WI38 (cell line): ENCODE data around the gene ANXA2.

Experiments used
- H3K4me3 ChIP-seq: 2 replicates; pipeline ENCODE4 v1.5.1; 2011; ENCODE audit warnings: low read depth, mild to moderate bottlenecking, control low read depth, low read length
- TF ChIP-seq, protein P1 (sequence below): IDR thresholded peaks from 2 replicates; pipeline ENCODE4 v1.5.1; 2012; ENCODE audit warnings: low read depth, mild to moderate bottlenecking, control low read depth, low read length

The ANXA2 gene

DNA sequence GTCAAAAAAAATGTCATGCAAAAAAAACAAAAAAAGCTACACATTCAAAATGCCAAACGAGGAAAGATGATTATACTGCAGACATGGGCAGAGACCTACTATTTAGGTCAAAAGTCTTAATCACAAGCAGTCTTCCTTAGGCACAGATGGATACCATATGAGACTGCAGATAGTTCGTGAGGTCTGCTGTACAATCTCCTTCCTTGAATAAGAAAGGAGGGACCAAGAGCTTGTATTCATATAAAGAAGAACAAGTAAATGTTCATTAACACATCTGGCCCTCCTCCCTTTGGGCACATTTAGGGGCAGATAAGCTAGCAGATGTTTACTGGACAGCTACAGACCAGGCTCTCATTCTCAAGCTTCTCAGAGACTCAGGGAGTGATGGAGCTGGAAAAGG, 45.3 kb downstream of the ANXA2 start:
- no peak overlapping the region for H3K4me3 ChIP-seq
- TF ChIP-seq, protein P1, sequence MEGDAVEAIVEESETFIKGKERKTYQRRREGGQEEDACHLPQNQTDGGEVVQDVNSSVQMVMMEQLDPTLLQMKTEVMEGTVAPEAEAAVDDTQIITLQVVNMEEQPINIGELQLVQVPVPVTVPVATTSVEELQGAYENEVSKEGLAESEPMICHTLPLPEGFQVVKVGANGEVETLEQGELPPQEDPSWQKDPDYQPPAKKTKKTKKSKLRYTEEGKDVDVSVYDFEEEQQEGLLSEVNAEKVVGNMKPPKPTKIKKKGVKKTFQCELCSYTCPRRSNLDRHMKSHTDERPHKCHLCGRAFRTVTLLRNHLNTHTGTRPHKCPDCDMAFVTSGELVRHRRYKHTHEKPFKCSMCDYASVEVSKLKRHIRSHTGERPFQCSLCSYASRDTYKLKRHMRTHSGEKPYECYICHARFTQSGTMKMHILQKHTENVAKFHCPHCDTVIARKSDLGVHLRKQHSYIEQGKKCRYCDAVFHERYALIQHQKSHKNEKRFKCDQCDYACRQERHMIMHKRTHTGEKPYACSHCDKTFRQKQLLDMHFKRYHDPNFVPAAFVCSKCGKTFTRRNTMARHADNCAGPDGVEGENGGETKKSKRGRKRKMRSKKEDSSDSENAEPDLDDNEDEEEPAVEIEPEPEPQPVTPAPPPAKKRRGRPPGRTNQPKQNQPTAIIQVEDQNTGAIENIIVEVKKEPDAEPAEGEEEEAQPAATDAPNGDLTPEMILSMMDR, result no peak

DNA sequence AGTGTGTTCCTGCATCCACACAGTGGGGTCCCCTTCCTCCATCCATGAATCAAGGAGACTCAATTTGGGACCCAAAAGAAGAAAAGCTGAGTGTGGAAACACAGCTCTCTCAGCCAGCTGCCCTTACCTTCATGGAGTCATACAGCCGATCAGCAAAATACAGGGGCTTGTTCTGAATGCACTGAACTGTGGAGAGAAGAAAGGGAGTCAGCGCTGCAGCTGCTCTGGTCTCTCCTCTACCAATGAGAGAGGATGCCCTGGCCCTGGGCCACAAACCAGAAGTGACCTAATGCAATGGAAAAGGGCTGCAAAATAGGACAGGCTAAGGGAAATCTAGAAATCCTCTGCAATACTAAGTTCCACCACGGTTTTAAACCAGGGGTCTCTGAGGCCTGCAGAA, 46.7 kb downstream of the ANXA2 start:
- no peak overlapping the region for H3K4me3 ChIP-seq
- TF ChIP-seq, protein P1, result no peak

DNA sequence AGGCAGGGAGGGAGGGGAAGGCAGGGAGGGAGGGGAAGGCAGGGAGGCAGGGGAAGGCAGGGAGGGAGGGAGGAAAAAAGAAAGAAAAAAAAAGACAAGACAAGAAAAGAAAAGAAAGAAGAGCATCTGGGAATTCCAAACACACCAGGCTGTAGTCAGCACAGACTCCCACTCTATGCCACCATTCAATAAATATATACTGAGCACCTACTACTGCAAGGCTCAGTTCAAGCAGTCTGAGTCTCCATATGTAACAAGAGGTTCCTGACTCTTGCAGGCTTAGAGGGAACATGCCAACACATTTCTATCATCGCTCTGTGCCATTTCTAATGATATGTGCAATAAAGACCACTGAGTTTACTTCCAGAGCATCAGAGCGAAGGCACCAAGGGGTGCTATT, 47.7 kb downstream of the ANXA2 start:
- TF ChIP-seq, protein P1, result no peak

DNA sequence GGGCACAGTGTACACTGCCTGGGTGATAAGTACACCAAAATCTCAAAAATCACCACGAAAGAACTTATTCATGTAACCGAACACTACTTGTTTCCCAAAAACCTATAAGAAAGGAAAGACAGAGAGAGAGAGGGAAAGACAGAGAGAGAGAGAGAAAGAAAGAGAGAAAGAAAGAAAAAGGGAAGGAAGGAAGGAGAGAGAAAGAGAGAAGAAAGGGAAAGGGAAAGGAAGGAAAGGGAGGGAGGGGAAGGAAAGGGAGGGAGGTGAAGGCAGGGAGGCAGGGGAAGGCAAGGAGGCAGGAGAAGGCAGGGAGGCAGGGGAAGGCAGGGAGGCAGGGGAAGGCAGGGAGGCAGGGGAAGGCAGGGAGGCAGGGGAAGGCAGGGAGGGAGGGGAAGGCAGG, 48.2 kb downstream of the ANXA2 start:
- TF ChIP-seq, protein P1, result no peak
- no peak overlapping the region for H3K4me3 ChIP-seq

More for the DNA sequence above, 47.7 kb downstream of the ANXA2 start:
- no peak overlapping the region for H3K4me3 ChIP-seq

DNA sequence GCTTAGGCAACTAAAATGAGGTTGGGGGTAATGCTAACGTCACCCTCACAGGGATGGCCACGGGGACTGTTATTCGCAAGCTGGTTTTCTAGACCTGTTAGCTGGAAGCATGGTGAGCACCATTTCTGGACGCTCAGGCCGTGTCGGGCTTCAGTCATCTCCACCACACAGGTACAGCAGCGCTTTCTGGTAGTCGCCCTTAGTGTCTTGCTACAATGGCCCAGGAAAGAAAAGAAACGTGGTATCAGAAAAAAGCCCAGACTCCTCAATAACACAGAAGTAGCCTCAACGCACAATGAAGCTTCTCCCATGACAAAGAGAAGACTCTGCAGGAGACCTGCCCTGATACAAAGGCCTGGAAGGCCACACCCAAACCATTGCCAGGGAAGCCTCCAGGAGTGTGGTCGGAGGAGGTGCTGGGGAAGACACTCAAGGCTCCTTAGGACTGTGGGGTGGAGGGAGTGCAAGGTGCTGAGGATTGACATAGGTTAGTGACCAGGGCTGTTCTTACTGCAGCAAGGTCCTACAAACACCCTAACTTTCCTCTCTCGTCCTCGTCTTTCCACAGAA, 50.2 kb downstream of the ANXA2 start:
- TF ChIP-seq, protein P1, result no peak
- H3K4me3 ChIP-seq, result no peak overlapping the region

DNA sequence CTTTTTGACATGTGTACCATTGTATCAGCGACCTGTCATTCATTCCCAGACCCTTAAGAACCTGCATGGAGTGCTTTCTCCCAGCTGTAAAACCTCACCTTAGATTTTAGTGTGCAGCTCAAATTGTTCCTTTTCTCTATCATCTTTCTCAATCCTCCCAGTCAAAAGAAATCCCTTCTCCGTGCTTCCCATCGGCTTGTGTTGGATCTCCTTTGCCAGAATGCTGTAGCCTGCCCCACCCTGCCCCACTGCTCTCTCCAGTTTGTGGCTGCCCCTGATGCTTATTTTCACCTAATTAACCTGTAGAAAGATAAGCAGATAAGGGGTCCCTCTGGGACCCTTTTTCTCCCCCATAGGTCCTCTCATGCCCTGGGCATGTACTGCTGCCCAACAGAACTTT, 51.1 kb downstream of the ANXA2 start:
- TF ChIP-seq, protein P1, result no peak
- no peak overlapping the region for H3K4me3 ChIP-seq

DNA sequence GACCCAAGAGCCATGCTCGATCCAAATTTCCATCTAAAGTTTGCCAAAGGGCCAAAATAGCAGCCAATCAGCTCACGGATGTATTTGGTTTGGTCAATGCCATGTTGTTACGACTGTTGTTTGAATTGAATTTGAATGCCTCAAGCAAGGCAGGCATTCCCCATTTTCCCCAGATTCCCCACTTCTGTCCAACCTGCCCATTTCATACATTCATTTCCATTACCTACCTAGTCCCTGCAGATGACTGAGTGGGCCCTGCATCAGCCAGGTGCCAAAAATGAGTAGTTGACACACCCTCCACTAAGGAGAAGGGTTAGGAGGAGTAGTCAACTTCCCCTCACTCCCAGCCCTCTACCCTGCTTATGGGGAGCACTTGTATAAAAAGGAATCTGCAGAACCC, 51.7 kb downstream of the ANXA2 start:
- no peak overlapping the region for H3K4me3 ChIP-seq
- TF ChIP-seq, protein P1, result no peak
